Activated CD4-positive, alpha-beta T cell treated with anti-CD3 and anti-CD28 coated beads for 36 hours (primary cell): Measurements from ENCODE around the gene ESRRA. TPM values are rescaled to one million over a fixed set of nuclear protein-coding genes. Genes with fewer than 3 reads are reported as not detected.

ENCODE experiments used
- ATAC-seq: fragments of 200-7000 bp; cut with Tn5 transposase; one replicate; pipeline ENCODE4 v1.10.0; 2021; ENCODE audit warnings: mild to moderate bottlenecking, moderate library complexity
- CTCF ChIA-PET: fragments of 350-600 bp; sonication (Branson Sonifier 250); formaldehyde crosslinking; loops from one replicate; lab custom pipeline; 2021; ENCODE audit warnings: antibody characterized with exemption; lab: Charles Lee
- POLR2A ChIA-PET: fragments of 350-600 bp; sonication (Branson Sonifier 250); formaldehyde crosslinking; loops from one replicate; lab custom pipeline; 2021; ENCODE audit warnings: antibody characterized with exemption, inconsistent platforms; lab: Charles Lee
- DNase-seq: peaks from one replicate; pipeline ENCODE4 v3.0.0-alpha.2; 2020
- H3K27ac Mint-ChIP-seq: one replicate; pipeline ENCODE4 v1.8.0; 2021; ENCODE audit warnings: mixed read lengths
- H3K27me3 Mint-ChIP-seq: one replicate; pipeline ENCODE4 v1.8.0; 2021; ENCODE audit warnings: mixed read lengths
- H3K36me3 Mint-ChIP-seq: one replicate; pipeline ENCODE4 v1.8.0; 2021; ENCODE audit warnings: low read depth, mixed read lengths
- H3K4me1 Mint-ChIP-seq: one replicate; pipeline ENCODE4 v1.8.0; 2021; ENCODE audit warnings: mixed read lengths
- H3K4me3 Mint-ChIP-seq: one replicate; pipeline ENCODE4 v1.8.0; 2021; ENCODE audit warnings: mild to moderate bottlenecking, moderate library complexity, mixed read lengths
- H3K9me3 Mint-ChIP-seq: one replicate; pipeline ENCODE4 v1.8.0; 2021; ENCODE audit warnings: low read depth, mixed read lengths
- intact Hi-C, 2 experiments: fragments of 100-400 bp; cut with DNase I in 1 of 2; cut with micrococcal nuclease in 1 of 2; formaldehyde crosslinking; loops; one replicate each; pipeline versions ENCODE4 v1.14.2 to v1.15.1; 2022 to 2024; cut with DNase I, micrococcal nuclease
- microRNA-seq: library from miRNA; unstranded; fragments of <30 nt; microRNA quantifications from one replicate; pipeline ENCODE4 v1.2.0, GENCODE V29; 2021; ENCODE audit warnings: borderline replicate concordance
- total RNA-seq, 2 experiments: library from RNA; stranded (reverse); gene quantifications; one replicate each; pipeline ENCODE4 v1.2.3, GENCODE V29; 2021

ESRRA gene
- total RNA-seq, 2 experiments from 2014 or later: 19.0 to 29.6 TPM

GRCh38 chr11:64361659-64362058, 56.3 kb downstream of the ESRRA start:
- H3K27me3 Mint-ChIP-seq: no peaks in the 10 kb centered on the region
- H3K36me3 Mint-ChIP-seq: peaks cover 46% of the 10 kb centered on the region
- DNase-seq (no peak), ATAC-seq (no peak)
- peaks cover 28% of the 10 kb centered on the region for H3K4me1 Mint-ChIP-seq
- H3K27ac Mint-ChIP-seq: no peak overlapping the region
- CTCF ChIA-PET: interaction anchor here (1.2 kb wide), 1 partner anchor 284 kb away, joined by 8 read pairs; no protein-coding TSS in a partner anchor
- no peaks in the 10 kb centered on the region for H3K9me3 Mint-ChIP-seq
- H3K4me3 Mint-ChIP-seq: no peak overlapping the region
- POLR2A ChIA-PET: no interaction called here
- intact Hi-C loops: no loop called here

GRCh38 chr11:64362339-64362738, 57.0 kb downstream of the ESRRA start:
- CTCF ChIA-PET: no interaction called here
- Mint-ChIP-seq H3K4me1 (peaks cover 27% of the 10 kb centered on the region), H3K9me3 (no peaks in the 10 kb centered on the region), H3K36me3 (peaks cover 47% of the 10 kb centered on the region), H3K27me3 (no peaks in the 10 kb centered on the region), H3K27ac (no peak overlapping the region), H3K4me3 (no peak overlapping the region)
- ATAC-seq (no peak), DNase-seq (no peak)
- POLR2A ChIA-PET: no interaction called here
- intact Hi-C loops: no loop called here

GRCh38 chr11:64364435-64364834, 59.1 kb downstream of the ESRRA start:
- peaks cover 53% of the 10 kb centered on the region for H3K36me3 Mint-ChIP-seq
- H3K4me3 Mint-ChIP-seq: no peak overlapping the region
- no peak overlapping the region for H3K27ac Mint-ChIP-seq
- intact Hi-C loops: no loop called here
- CTCF ChIA-PET: interaction anchor here (0.7 to 1.3 kb wide), 2 partner anchors 33 to 554 kb away, joined by 3 to 4 read pairs; no protein-coding TSS in a partner anchor
- no peaks in the 10 kb centered on the region for H3K9me3 Mint-ChIP-seq
- H3K4me1 Mint-ChIP-seq: peaks cover 15% of the 10 kb centered on the region
- POLR2A ChIA-PET: no interaction called here
- no peak for DNase-seq
- no peaks in the 10 kb centered on the region for H3K27me3 Mint-ChIP-seq
- no peak for ATAC-seq

GRCh38 chr11:64364911-64365310, 59.6 kb downstream of the ESRRA start:
- ATAC-seq: no peak
- intact Hi-C loops: no loop called here
- H3K27me3 Mint-ChIP-seq: no peaks in the 10 kb centered on the region
- no peak overlapping the region for H3K27ac Mint-ChIP-seq
- H3K4me1 Mint-ChIP-seq: peaks cover 10% of the 10 kb centered on the region
- H3K9me3 Mint-ChIP-seq: no peaks in the 10 kb centered on the region
- DNase-seq: no peak
- peaks cover 56% of the 10 kb centered on the region for H3K36me3 Mint-ChIP-seq
- H3K4me3 Mint-ChIP-seq: no peak overlapping the region
- CTCF ChIA-PET: interaction anchor here (0.7 to 1.3 kb wide), 2 partner anchors 33 to 554 kb away, joined by 3 to 4 read pairs; no protein-coding TSS in a partner anchor
- POLR2A ChIA-PET: no interaction called here

Small RNAs within 50 kb of the gene (microRNA-seq; reads per million reads assigned to microRNA genes)
- 2.8 reads per million for gene MIR7155

Other genes starting within 250 kb of the ESRRA start
- 10 to 100 TPM; 26.4 to 28.6 TPM for gene MACROD1, start 139.4 kb upstream of the ESRRA start, total RNA-seq
- gene STIP1, start 119.4 kb upstream of the ESRRA start, total RNA-seq: 100 to 1,000 TPM; 398 to 403 TPM
- 100 to 1,000 TPM; 182 to 184 TPM for gene FERMT3, start 98.8 kb upstream of the ESRRA start, total RNA-seq
- gene TRPT1, start 79.3 kb upstream of the ESRRA start, total RNA-seq: 10 to 100 TPM; 23.9 to 27.1 TPM
- 10 to 100 TPM; 61.8 to 74.1 TPM for gene NUDT22, start 79.2 kb upstream of the ESRRA start, total RNA-seq
- 10 to 100 TPM; 21.9 to 23.1 TPM for gene DNAJC4, start 75.0 kb upstream of the ESRRA start, total RNA-seq
- gene VEGFB, start 70.9 kb upstream of the ESRRA start, total RNA-seq: 10 to 100 TPM; 80.0 to 80.3 TPM
- 10 to 100 TPM; 19.9 to 21.3 TPM for gene FKBP2, start 64.4 kb upstream of the ESRRA start, total RNA-seq
- 100 to 1,000 TPM; 261 to 267 TPM for gene PPP1R14B, start 58.6 kb upstream of the ESRRA start, total RNA-seq
- 10 to 100 TPM in 1 of 2 experiments, 1 to 10 TPM in 1; 9.0 to 10.9 TPM for gene PLCB3, start 54.0 kb upstream of the ESRRA start, total RNA-seq
- 10 to 100 TPM; 21.3 to 22.9 TPM for gene BAD, start 20.9 kb upstream of the ESRRA start, total RNA-seq
- gene GPR137, start 19.7 kb upstream of the ESRRA start, total RNA-seq: 10 to 100 TPM; 23.6 to 27.2 TPM
- not detected for gene KCNK4, start 14.2 kb upstream of the ESRRA start, total RNA-seq
- gene CATSPERZ, start 5.2 kb upstream of the ESRRA start, total RNA-seq: under 1 TPM in 1 of 2 experiments, not detected in 1; 0.39 TPM
- 100 to 1,000 TPM; 185 to 243 TPM for gene TRMT112, start 12.0 kb downstream of the ESRRA start, total RNA-seq
- gene PRDX5, start 12.6 kb downstream of the ESRRA start, total RNA-seq: 100 to 1,000 TPM; 110 to 142 TPM
- gene CCDC88B, start 34.7 kb downstream of the ESRRA start, total RNA-seq: 10 to 100 TPM; 58.4 to 71.3 TPM
- 10 to 100 TPM; 22.0 to 30.2 TPM for gene RPS6KA4, start 53.6 kb downstream of the ESRRA start, total RNA-seq